ENCODE data around the gene GDI2.

- TF ChIP-seq CTCF (conservative IDR thresholded peaks at IDR 0.05) (no peak), EZH2 (IDR thresholded peaks at IDR 0.05; ENCODE audit: low read depth) (no peak)
These were observed 52.0 kb downstream of the GDI2 start for GRCh38 chr10:5761220-5761619.

Measured in PC-9 (cell line).